BJ (cell line): Measurements from ENCODE around the gene RERE. TPM values are rescaled to one million over a fixed set of nuclear protein-coding genes. Genes with fewer than 3 reads are reported as not detected.

Source experiments
- CTCF ChIA-PET: fragments of 350-600 bp; formaldehyde crosslinking; extraction: SDS; loops from one replicate; lab custom pipeline; 2021; ENCODE audit warnings: antibody characterized with exemption, inconsistent platforms; lab: Yijun Ruan, JAX
- POLR2A ChIA-PET: fragments of 300-600 bp; sonication (Branson Sonifier 250); formaldehyde crosslinking; extraction: SDS; loops from one replicate; lab custom pipeline; 2021; ENCODE audit warnings: antibody characterized with exemption; lab: Charles Lee
- DNase-seq: peaks from one replicate; pipeline ENCODE4 v3.0.0-alpha.2; 2011; ENCODE audit warnings: low read depth
- H3K27me3 ChIP-seq: 2 replicates; pipeline ENCODE4 v1.6.0; 2011; ENCODE audit warnings: low read length; ENCODE audit not compliant: control insufficient read depth, insufficient read depth
- H3K36me3 ChIP-seq: 2 replicates; pipeline ENCODE4 v1.5.1; 2011; ENCODE audit warnings: low read length; ENCODE audit not compliant: control insufficient read depth, insufficient read depth
- H3K4me3 ChIP-seq: 2 replicates; pipeline ENCODE4 v1.5.1; 2011; ENCODE audit warnings: low read depth, mild to moderate bottlenecking, control low read depth, low read length
- polyA plus RNA-seq: library from polyadenylated mRNA; depleted of rRNA; stranded (reverse); fragments of >200 nt; gene quantifications from 2 replicates; pipeline ENCODE4 v1.2.3, GENCODE V29; 2011
- TF ChIP-seq, protein P1 (sequence below): IDR thresholded peaks from 2 replicates; pipeline ENCODE4 v1.5.1; 2011; ENCODE audit warnings: low read depth, mild to moderate bottlenecking, control low read depth, inconsistent platforms, low read length, moderate library complexity; ENCODE audit not compliant: insufficient read depth

RERE gene
- polyA plus RNA-seq, 1 experiment = 3.8 TPM

DNA sequence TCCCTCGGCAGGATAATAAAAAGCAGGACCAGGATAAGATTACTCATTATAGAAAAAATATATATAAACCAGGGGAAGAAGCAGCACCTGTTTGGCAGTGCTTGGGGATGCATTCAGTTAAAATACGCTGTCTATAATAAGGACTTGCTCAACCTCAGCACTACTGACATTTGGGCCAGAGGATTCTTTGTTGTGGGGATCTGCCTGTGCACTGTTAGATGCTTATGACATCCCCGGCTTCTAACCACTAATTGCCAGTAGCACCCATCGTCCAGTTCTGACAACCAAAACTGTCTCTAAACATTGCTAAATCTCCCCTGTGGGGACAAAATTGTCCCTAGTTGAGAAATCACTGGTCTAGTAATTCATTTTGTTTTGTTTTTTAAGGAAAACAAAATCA lies 257.4 kb downstream of the RERE start:
- ChIA-PET POLR2A (no interaction called here), CTCF (interaction anchor here (0.5 to 5.8 kb wide), 12 partner anchors 8 to 289 kb away, joined by 3 to 47 read pairs (median 5); no protein-coding TSS in a partner anchor)
- Histone ChIP-seq H3K4me3 (no peak overlapping the region), H3K36me3 (no peaks in the 10 kb centered on the region), H3K27me3 (no peaks in the 10 kb centered on the region)
- no peak for DNase-seq
- TF ChIP-seq, protein P1, sequence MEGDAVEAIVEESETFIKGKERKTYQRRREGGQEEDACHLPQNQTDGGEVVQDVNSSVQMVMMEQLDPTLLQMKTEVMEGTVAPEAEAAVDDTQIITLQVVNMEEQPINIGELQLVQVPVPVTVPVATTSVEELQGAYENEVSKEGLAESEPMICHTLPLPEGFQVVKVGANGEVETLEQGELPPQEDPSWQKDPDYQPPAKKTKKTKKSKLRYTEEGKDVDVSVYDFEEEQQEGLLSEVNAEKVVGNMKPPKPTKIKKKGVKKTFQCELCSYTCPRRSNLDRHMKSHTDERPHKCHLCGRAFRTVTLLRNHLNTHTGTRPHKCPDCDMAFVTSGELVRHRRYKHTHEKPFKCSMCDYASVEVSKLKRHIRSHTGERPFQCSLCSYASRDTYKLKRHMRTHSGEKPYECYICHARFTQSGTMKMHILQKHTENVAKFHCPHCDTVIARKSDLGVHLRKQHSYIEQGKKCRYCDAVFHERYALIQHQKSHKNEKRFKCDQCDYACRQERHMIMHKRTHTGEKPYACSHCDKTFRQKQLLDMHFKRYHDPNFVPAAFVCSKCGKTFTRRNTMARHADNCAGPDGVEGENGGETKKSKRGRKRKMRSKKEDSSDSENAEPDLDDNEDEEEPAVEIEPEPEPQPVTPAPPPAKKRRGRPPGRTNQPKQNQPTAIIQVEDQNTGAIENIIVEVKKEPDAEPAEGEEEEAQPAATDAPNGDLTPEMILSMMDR = no peak

DNA sequence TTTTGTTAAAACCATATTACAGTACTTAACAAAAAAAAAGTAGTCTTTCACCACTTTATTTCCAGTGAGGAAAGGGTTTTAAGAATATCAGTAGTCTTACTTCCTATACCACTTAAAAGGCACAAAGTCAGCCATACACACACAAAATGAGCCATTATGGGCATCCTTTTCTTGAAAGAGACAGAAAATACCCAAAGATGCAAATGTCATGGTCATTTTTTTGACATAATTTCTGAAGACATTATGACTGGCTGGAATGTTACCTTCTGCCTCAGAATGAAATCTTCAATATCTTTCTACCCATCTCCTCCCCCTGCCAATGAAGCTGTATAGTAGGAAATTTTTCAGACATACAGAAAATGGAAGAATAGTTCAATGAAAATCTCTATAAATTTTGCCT lies 261.9 kb downstream of the RERE start:
- CTCF ChIA-PET = interaction anchor here (0.7 to 1.3 kb wide), 4 partner anchors 15 to 293 kb away, joined by 3 to 4 read pairs (median 3); no protein-coding TSS in a partner anchor
- TF ChIP-seq, protein P1 = no peak
- no peak for DNase-seq
- H3K4me3 ChIP-seq = no peak overlapping the region
- H3K36me3 ChIP-seq = no peaks in the 10 kb centered on the region
- H3K27me3 ChIP-seq = no peaks in the 10 kb centered on the region
- POLR2A ChIA-PET = no interaction called here

DNA sequence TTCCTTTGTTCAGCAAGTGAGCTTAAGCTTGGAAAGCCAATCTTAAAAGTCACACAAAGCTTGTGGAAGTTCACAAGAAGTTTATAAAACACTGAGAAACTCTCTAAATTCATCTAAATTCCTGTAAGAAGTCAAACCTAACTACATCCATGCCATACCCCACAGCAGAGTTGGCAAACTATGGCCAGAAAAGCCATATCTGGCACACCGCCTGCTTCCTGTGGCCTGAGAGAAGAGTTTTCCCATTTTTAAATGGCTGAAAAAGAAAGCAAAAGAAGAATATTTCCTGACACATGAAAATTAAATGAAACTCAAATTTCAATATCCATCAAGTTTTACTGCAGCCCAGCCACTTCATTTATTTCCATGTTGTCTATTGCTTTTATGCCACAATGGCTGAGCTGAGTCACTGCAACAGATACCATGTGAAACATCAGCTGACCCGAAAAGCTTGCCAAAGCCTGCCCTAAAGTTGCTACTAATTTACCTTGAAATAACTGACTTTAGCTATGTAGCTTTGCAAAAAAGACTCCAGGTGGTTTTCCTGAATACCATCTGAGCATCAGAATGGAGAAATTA lies 262.4 kb downstream of the RERE start:
- TF ChIP-seq, protein P1 = no peak
- no peak overlapping the region for H3K4me3 ChIP-seq
- no peak for DNase-seq
- no peaks in the 10 kb centered on the region for H3K36me3 ChIP-seq
- POLR2A ChIA-PET = interaction anchor here (0.7 kb wide), 1 partner anchor 38 kb away, joined by 12 read pairs; no protein-coding TSS in a partner anchor
- CTCF ChIA-PET = interaction anchor here (0.6 to 1.3 kb wide), 6 partner anchors 13 to 294 kb away, joined by 3 to 4 read pairs (median 3); no protein-coding TSS in a partner anchor
- no peaks in the 10 kb centered on the region for H3K27me3 ChIP-seq

DNA sequence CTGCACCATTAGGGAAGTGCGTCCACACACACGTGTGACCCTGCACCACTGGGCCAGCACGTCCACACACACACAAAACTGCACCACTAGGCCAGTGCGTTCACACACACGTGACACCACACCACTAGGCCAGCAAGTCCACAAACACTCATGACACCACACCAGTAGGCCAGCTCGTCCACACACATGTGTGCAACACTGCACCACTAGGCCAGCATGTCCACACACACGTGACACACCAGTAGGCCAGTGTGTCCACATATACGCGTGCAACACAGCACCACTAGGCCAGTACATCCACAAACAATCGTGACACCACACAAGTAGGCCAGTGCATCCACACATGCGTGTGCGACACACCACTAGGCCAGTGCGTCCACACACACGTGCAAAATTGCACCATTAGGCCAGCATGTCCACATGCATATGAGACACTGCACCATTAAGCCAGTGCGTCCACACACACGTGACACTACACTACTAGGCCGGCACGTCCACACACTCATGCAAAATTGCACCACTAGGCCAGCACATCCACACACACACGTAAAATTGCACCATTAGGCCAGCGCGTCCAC lies 264.5 kb downstream of the RERE start:
- no peak for DNase-seq
- Histone ChIP-seq H3K36me3 (no peaks in the 10 kb centered on the region), H3K4me3 (no peak overlapping the region), H3K27me3 (no peaks in the 10 kb centered on the region)
- TF ChIP-seq, protein P1 = no peak
- CTCF ChIA-PET = interaction anchor here (0.8 to 2.5 kb wide), 4 partner anchors 8 to 174 kb away, joined by 3 to 16 read pairs (median 5); no protein-coding TSS in a partner anchor
- POLR2A ChIA-PET = no interaction called here
